HG03571 (cell line): ENCODE measurements around the gene REPIN1.

Experiments used
- ATAC-seq: cut with Tn5 transposase; IDR thresholded peaks from one replicate; pipeline ENCODE4 v1.9.1; 2021; ENCODE audit not compliant: unreplicated experiment

Gene REPIN1

DNA sequence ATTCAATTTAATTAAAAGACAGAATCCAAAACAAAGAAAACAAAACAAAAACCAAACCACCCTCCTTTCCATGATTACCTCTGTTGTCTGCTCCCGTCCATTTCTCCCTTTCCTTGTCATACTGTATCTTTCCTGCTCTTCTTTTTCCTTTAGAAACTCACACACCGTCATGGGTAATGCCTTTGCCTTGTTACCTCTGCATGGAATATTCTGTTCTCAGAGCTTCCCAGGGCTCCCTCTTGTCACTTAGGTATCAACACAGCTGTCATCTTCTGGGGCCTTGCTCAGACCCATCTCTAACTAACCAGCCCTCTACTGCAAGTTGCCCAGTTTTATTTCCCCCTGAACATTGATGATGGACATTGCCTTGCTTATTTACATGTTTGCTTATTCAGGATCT is 51.6 kb downstream of the REPIN1 start:
- no peak for ATAC-seq

DNA sequence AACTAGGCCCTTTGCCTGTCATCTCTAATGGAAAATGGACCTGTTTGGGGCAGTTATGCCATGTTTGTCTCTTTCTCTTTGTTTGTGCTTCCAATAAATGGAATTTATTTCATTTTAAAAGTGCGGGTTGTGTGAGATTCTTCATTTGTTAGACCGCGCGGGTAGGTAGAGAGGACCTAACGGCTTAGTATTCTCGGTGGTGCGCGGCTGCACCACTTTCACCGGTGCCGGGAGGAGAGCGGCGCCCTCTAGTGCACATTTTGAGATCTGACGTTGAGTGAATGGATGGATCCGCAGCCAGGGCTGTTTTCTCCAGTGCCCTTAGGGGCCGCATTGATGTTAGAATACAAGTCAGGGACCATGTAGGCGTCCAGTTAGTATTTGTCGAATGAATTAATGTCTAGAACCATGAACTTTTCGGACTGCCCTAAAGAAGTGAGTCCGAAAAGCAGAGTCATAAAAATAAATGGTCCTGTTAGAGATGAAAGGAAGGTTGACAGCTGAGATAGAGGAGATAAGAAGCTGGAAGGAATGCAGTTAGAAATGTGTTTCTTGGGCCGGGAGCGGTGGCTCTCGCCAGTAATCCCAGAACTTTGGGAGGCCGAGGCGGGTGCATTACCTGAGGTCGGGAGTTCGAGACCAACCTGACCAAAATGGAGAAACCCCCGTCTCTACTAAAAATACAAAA is 52.5 kb downstream of the REPIN1 start:
- peak; percentile 98 for ATAC-seq

DNA sequence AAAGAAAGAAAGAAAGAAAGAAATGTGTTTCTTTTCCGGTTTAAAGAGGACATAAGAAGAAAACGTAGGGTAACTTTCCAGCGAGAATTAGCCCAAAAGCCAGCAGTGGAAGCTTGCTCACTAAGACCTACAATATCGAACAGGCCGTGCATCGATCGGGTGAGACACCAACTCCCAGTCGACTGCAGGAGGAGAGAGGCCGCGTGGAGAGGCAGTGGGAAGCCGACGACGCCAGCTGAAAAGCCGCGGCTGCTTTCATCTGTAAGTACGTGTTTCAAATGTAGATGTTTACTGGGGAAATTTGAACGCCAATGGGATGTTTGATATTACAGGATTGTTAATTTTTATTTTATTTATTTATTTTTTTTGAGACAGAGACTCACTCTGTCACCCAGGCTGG is 53.2 kb downstream of the REPIN1 start:
- no peak for ATAC-seq
